Parathyroid adenoma (tissue), 2 donors: ENCODE results near the gene BAIAP3.

Experiments used
- H2AFZ ChIP-seq: fragments of 300-600 bp; sonication (generic); one replicate; pipeline ENCODE4 v1.7.0; 2017; ENCODE audit warnings: antibody characterized with exemption, mild to moderate bottlenecking
- H3K27ac ChIP-seq: fragments of 300-600 bp; sonication (generic); one replicate; pipeline ENCODE4 v1.7.0; 2017
- H3K27me3 ChIP-seq: fragments of 300-600 bp; sonication (generic); one replicate; pipeline ENCODE4 v1.7.0; 2017; ENCODE audit warnings: low read length; ENCODE audit not compliant: control insufficient read depth, insufficient read depth
- H3K36me3 ChIP-seq: fragments of 300-600 bp; sonication (generic); one replicate; pipeline ENCODE4 v1.7.0; 2017; ENCODE audit warnings: low read length; ENCODE audit not compliant: control insufficient read depth, insufficient read depth
- H3K4me1 ChIP-seq: fragments of 300-600 bp; sonication (generic); one replicate; pipeline ENCODE4 v1.7.0; 2017; ENCODE audit warnings: control low read depth
- H3K4me2 ChIP-seq: fragments of 300-600 bp; sonication (generic); one replicate; pipeline ENCODE4 v1.7.0; 2017; ENCODE audit warnings: low read length
- H3K4me3 ChIP-seq: fragments of 300-600 bp; sonication (generic); one replicate; pipeline ENCODE4 v1.7.0; 2017; ENCODE audit warnings: low read depth, low read length
- H3K79me2 ChIP-seq: fragments of 300-600 bp; sonication (generic); one replicate; pipeline ENCODE4 v1.7.0; 2017; ENCODE audit warnings: control low read depth
- H3K9ac ChIP-seq: fragments of 300-600 bp; sonication (generic); one replicate; pipeline ENCODE4 v1.7.0; 2017; ENCODE audit warnings: mild to moderate bottlenecking
- H3K9me3 ChIP-seq: fragments of 300-600 bp; sonication (generic); one replicate; pipeline ENCODE4 v1.7.0; 2017; ENCODE audit warnings: low read length; ENCODE audit not compliant: control insufficient read depth
- CTCF ChIP-seq: fragments of 300-600 bp; sonication (generic); IDR thresholded peaks from one replicate; pipeline ENCODE4 v1.7.0; 2017; ENCODE audit warnings: antibody characterized with exemption, mild to moderate bottlenecking
- donor health status: primary hyperparathyroidism.

Gene BAIAP3

GRCh38 chr16:1333149-1333812, at the start of gene BAIAP3:
BAIAP3 (plus strand) TSS chr16:1333645; CDS start chr16:1338550, 4,905 bp downstream.
- no peak within 1 kb of the TSS for H3K9ac ChIP-seq
- H3K36me3 ChIP-seq = no peaks in the 10 kb centered on the region
- H3K9me3 ChIP-seq = no peaks in the 10 kb centered on the region
- peaks cover 6% of the 10 kb centered on the region for H3K4me1 ChIP-seq
- TF ChIP-seq CTCF = no peak
- no peaks in the 10 kb centered on the region for H3K27me3 ChIP-seq
- H3K79me2 ChIP-seq = no peaks in the 10 kb centered on the region
- H2AFZ ChIP-seq = peak within 1 kb of the TSS; percentile 1
- H3K27ac ChIP-seq = no peak within 1 kb of the TSS
- H3K4me3 ChIP-seq = peak within 1 kb of the TSS; percentile 54
- peak within 1 kb of the TSS; percentile 77 for H3K4me2 ChIP-seq

- H3K4me1 ChIP-seq = no peaks in the 10 kb centered on the region
- no peak for TF ChIP-seq CTCF
- no peak overlapping the region for H2AFZ ChIP-seq
- no peak overlapping the region for H3K9ac ChIP-seq
- no peaks in the 10 kb centered on the region for H3K9me3 ChIP-seq
- no peaks in the 10 kb centered on the region for H3K27me3 ChIP-seq
- H3K27ac ChIP-seq = no peak overlapping the region
- H3K4me3 ChIP-seq = no peak overlapping the region
- no peaks in the 10 kb centered on the region for H3K79me2 ChIP-seq
- H3K4me2 ChIP-seq = no peak overlapping the region
- H3K36me3 ChIP-seq = no peaks in the 10 kb centered on the region
Observed at GRCh38 chr16:1283996-1284616, 49.3 kb upstream of the BAIAP3 start.

GRCh38 chr16:1285669-1286512, 47.6 kb upstream of the BAIAP3 start:
- Histone ChIP-seq H3K36me3 (no peaks in the 10 kb centered on the region), H3K4me2 (no peak overlapping the region), H3K27me3 (no peaks in the 10 kb centered on the region), H2AFZ (no peak overlapping the region), H3K9me3 (no peaks in the 10 kb centered on the region), H3K9ac (no peak overlapping the region), H3K4me3 (no peak overlapping the region), H3K79me2 (no peaks in the 10 kb centered on the region), H3K4me1 (no peaks in the 10 kb centered on the region), H3K27ac (no peak overlapping the region)
- TF ChIP-seq CTCF = no peak

GRCh38 chr16:1286513-1287094, 46.8 kb upstream of the BAIAP3 start:
- Histone ChIP-seq H3K27ac (no peak overlapping the region), H3K79me2 (no peaks in the 10 kb centered on the region), H3K27me3 (no peaks in the 10 kb centered on the region), H3K9ac (no peak overlapping the region), H3K36me3 (no peaks in the 10 kb centered on the region), H3K4me1 (no peaks in the 10 kb centered on the region), H2AFZ (no peak overlapping the region), H3K4me2 (no peak overlapping the region), H3K4me3 (no peak overlapping the region), H3K9me3 (no peaks in the 10 kb centered on the region)
- TF ChIP-seq CTCF = no peak
